ENCODE results near the gene C21orf91. TPM values are rescaled to one million over a fixed set of nuclear protein-coding genes. Genes with fewer than 3 reads are reported as not detected.

The C21orf91 gene
- total RNA-seq, 1 donor from 2014 or later, result 16.8 TPM

DNA sequence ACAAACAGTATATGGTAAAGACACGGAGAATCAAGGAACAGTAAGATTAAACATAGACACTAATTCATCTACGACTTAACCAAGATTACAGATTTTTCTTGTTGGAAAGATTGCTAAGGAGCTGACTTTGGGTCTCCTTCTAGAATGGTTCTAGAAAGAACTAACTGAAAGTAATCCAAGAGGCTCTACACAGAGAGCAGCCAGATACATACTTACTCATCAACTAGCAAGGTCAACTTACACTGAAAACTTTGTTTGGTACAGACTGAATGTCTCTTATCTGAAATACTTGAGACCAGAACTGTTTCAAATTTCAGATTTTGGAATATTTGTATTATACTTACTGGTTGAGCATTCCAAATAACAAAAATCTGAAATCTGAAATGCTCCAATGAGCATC is 5.8 kb downstream of the C21orf91 start:
- intact Hi-C loops (cut with DNase I), result no loop called here

DNA sequence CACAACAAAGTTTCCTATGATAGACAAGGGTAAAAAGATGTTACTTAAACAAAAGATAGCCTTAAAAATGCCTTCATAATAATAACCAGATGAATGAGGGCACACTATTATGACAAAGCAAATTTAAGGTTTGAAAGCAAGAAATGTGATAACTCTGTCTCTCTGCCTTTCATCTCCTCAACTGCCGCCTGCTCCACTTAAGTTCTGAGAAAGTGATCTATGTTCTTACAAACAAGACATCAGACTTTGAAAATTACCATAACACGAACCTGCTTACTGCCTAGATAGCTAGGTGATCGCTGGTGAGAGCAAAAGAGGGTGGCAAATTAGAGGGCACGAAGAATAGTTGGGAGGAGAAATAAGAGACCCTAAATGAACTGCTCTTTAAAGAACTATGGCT is 13.2 kb downstream of the C21orf91 start:
- no peaks in the 10 kb centered on the region for H3K4me1 ChIP-seq
- DNase-seq, result no peak
- no peak overlapping the region for H3K27ac ChIP-seq
- peaks cover 23% of the 10 kb centered on the region for H3K36me3 ChIP-seq
- no peak overlapping the region for H3K4me3 ChIP-seq
- peaks cover 7% of the 10 kb centered on the region for H3K9me3 ChIP-seq
- intact Hi-C loops (cut with DNase I), result no loop called here
- ATAC-seq, result no peak
- TF ChIP-seq, protein P1, sequence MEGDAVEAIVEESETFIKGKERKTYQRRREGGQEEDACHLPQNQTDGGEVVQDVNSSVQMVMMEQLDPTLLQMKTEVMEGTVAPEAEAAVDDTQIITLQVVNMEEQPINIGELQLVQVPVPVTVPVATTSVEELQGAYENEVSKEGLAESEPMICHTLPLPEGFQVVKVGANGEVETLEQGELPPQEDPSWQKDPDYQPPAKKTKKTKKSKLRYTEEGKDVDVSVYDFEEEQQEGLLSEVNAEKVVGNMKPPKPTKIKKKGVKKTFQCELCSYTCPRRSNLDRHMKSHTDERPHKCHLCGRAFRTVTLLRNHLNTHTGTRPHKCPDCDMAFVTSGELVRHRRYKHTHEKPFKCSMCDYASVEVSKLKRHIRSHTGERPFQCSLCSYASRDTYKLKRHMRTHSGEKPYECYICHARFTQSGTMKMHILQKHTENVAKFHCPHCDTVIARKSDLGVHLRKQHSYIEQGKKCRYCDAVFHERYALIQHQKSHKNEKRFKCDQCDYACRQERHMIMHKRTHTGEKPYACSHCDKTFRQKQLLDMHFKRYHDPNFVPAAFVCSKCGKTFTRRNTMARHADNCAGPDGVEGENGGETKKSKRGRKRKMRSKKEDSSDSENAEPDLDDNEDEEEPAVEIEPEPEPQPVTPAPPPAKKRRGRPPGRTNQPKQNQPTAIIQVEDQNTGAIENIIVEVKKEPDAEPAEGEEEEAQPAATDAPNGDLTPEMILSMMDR (IDR thresholded peaks at IDR 0.05), result no peak
- no peaks in the 10 kb centered on the region for H3K27me3 ChIP-seq

More for the DNA sequence above, 5.8 kb downstream of the C21orf91 start:
- H3K27ac ChIP-seq, result no peak overlapping the region
- no peak for ATAC-seq
- H3K36me3 ChIP-seq, result peaks cover 27% of the 10 kb centered on the region
- peaks cover 24% of the 10 kb centered on the region for H3K4me1 ChIP-seq
- no peak for DNase-seq
- no peaks in the 10 kb centered on the region for H3K27me3 ChIP-seq
- H3K4me3 ChIP-seq, result no peak overlapping the region
- TF ChIP-seq, protein P1 (IDR thresholded peaks at IDR 0.05), result no peak
- peaks cover 2% of the 10 kb centered on the region for H3K9me3 ChIP-seq

DNA sequence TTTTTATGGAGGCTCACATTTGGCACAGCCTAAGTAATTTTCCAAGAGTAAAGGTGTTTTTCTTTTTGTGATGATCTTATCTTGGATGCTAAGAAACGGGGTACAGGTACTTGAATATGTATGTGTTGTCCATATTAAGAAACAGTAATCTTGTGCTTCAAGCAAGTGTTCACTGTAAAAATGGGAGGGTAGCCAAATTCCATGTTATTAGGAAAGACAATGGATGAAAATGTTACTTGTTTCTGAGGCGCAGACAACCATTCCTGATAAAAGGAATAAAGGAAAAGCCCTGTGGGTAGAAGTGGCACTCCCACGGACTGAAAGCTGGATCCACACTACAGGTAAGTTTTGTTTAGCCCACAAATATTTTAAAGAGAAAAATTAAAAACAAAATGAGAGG is 15.6 kb downstream of the C21orf91 start:
- Histone ChIP-seq H3K36me3 (peaks cover 3% of the 10 kb centered on the region), H3K4me1 (no peaks in the 10 kb centered on the region)

DNA sequence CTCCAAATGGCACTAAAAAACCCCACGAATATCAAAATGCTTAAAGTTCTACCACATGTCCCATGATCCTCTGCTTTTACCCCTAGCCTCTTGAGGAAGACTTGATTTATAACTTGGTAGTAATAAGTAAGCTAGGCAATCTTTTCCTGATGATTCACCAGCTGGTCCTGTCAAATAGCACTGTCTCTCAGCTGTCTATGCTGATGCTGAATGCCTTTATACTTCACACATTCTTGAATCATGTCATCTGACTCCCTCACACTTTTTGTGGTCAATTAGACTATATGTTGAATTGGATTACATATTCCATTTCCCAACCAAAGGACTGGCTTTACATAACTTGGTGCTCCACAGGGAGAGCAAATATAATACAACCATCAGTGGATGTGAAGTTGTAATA is 16.6 kb downstream of the C21orf91 start:
- H3K36me3 ChIP-seq, result no peaks in the 10 kb centered on the region
- intact Hi-C loops (cut with DNase I), result no loop called here
- ATAC-seq, result no peak
- no peak overlapping the region for H3K4me3 ChIP-seq
- no peaks in the 10 kb centered on the region for H3K9me3 ChIP-seq
- no peak overlapping the region for H3K27ac ChIP-seq
- peaks cover 4% of the 10 kb centered on the region for H3K4me1 ChIP-seq
- no peak for DNase-seq
- H3K27me3 ChIP-seq, result no peaks in the 10 kb centered on the region
- TF ChIP-seq, protein P1 (IDR thresholded peaks at IDR 0.05), result no peak

More for the DNA sequence above, 15.6 kb downstream of the C21orf91 start:
- H3K27me3 ChIP-seq, result no peaks in the 10 kb centered on the region
- ATAC-seq (no peak), DNase-seq (no peak)
- H3K4me3 ChIP-seq, result no peak overlapping the region
- peaks cover 7% of the 10 kb centered on the region for H3K9me3 ChIP-seq
- intact Hi-C loops (cut with DNase I), result no loop called here
- H3K27ac ChIP-seq, result no peak overlapping the region
- TF ChIP-seq, protein P1 (IDR thresholded peaks at IDR 0.05), result no peak

DNA sequence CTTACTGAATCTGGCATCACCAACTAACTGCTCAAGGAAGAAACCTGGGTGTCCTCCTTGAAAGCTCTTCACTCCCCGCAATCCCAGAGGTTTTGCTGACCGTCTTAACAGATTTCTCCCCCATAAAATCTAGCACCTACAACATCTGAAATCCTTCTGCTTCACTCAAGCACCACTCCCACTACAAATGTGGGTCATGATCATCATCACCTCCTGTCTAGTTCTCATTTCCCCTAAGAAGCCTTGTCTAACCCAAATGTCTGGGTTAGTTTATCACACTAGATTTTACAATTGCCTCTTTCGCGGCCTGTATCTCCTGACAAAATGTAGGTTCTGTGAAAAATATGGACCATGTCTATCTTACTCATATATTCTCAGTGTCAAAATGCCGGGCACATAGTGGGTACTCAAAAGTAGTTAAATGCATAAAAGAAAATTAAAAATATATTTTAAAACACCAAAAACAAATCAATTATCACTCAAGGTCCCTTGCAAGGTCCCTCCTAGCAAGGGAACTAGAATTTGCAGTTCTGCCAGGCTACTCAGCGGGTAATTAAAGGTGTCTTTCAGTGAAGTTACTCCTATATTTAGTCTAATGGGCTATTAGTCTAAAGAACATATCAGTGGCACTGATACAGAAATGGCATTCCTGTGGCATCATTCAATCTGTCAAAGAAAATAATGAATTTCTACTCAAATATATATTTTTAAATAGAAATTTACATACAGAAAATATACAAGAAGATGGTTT is 19.6 kb downstream of the C21orf91 start:
- H3K36me3 ChIP-seq, result peaks cover 5% of the 10 kb centered on the region
- DNase-seq (no peak), ATAC-seq (no peak)
- TF ChIP-seq, protein P1 (IDR thresholded peaks at IDR 0.05), result no peak
- H3K9me3 ChIP-seq, result no peaks in the 10 kb centered on the region
- intact Hi-C loops (cut with DNase I), result no loop called here
- no peak overlapping the region for H3K4me3 ChIP-seq
- no peaks in the 10 kb centered on the region for H3K27me3 ChIP-seq
- H3K27ac ChIP-seq, result no peak overlapping the region
- peaks cover 7% of the 10 kb centered on the region for H3K4me1 ChIP-seq

Measured in upper lobe of right lung (tissue), 1 donor.